Activated CD4-positive, alpha-beta memory T cell treated with anti-CD3 and anti-CD28 coated beads for 36 hours (primary cell): Measurements from ENCODE around the gene BLOC1S6. TPM values are rescaled to one million over a fixed set of nuclear protein-coding genes. Genes with fewer than 3 reads are reported as not detected.
A peak's percentile ranks its signal among the peaks of the same experiment; 100 is the strongest.

Source experiments
- CTCF ChIA-PET: fragments of 350-600 bp; sonication (Branson Sonifier 250); formaldehyde crosslinking; loops from one replicate; lab custom pipeline; 2021; ENCODE audit warnings: antibody characterized with exemption, inconsistent platforms; lab: Charles Lee
- POLR2A ChIA-PET: fragments of 350-600 bp; sonication (Branson Sonifier 250); formaldehyde crosslinking; loops from one replicate; lab custom pipeline; 2021; ENCODE audit warnings: antibody characterized with exemption; lab: Charles Lee
- DNase-seq: peaks from one replicate; pipeline ENCODE4 v3.0.0-alpha.2; 2020
- H3K27ac Mint-ChIP-seq: one replicate; pipeline ENCODE4 v1.8.0; 2021; ENCODE audit warnings: mixed read lengths
- H3K27me3 Mint-ChIP-seq: one replicate; pipeline ENCODE4 v1.8.0; 2021; ENCODE audit warnings: mixed read lengths
- H3K36me3 Mint-ChIP-seq: one replicate; pipeline ENCODE4 v1.8.0; 2021; ENCODE audit warnings: mixed read lengths
- H3K4me1 Mint-ChIP-seq: one replicate; pipeline ENCODE4 v1.8.0; 2021; ENCODE audit warnings: low read depth, mixed read lengths
- H3K4me3 Mint-ChIP-seq: one replicate; pipeline ENCODE4 v1.8.0; 2021; ENCODE audit warnings: mild to moderate bottlenecking, mixed read lengths
- H3K9me3 Mint-ChIP-seq: one replicate; pipeline ENCODE4 v1.8.0; 2021; ENCODE audit warnings: mixed read lengths
- intact Hi-C: fragments of 100-400 bp; cut with micrococcal nuclease; formaldehyde crosslinking; loops from one replicate; pipeline ENCODE4 v1.15.1; 2023
- total RNA-seq, 2 experiments: library from RNA; stranded (reverse); gene quantifications; one replicate each; pipeline ENCODE4 v1.2.3, GENCODE V29; 2021

BLOC1S6 gene
- total RNA-seq, 2 experiments from 2014 or later, result 48.5 to 49.4 TPM

DNA sequence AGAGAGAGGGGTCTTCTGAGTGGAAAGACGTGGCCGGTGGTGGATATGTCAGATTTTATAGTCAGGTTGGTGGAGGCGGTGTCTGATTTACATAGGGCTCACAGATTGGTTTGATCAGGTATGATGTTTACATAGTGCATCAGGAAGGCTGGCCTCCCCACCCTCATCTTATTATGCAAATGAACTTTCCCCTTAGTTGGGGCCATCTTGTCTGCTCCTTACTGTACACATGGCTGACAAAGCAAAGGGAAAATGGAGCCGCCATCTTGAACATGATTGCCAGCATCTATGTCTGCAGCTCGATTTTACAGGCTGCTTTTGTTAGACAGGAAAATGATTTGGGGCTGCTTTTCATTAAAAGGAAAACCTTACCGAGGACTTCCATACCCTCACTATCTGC, 67.6 kb downstream of the BLOC1S6 start:
- intact Hi-C loops, result no loop called here
- Mint-ChIP-seq H3K4me1 (peaks cover 66% of the 10 kb centered on the region), H3K4me3 (no peak overlapping the region), H3K27ac (no peak overlapping the region), H3K27me3 (no peaks in the 10 kb centered on the region), H3K9me3 (peaks cover 4% of the 10 kb centered on the region), H3K36me3 (peaks cover 14% of the 10 kb centered on the region)
- no peak for DNase-seq
- ChIA-PET POLR2A (no interaction called here), CTCF (no interaction called here)

DNA sequence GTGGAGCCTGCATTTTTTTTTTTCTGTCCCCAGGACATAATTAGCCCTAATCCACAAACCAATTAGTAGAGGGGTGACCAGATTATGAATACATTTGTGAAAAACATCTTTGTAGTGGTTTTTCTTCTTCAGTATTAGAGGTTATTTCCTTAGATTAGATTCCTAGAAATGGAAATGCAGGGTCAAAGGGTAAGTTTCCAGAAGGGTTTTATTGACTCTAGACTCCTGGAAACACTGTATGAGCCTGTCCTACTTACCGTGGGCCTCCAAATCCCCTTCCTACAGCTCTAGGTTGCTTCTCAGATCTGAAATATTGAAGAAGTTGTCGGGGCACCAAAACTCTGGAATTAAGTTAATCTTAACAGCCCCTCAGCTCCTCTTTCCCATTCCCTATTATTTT, 70.1 kb downstream of the BLOC1S6 start:
- POLR2A ChIA-PET, result no interaction called here
- Mint-ChIP-seq H3K4me1 (peaks cover 57% of the 10 kb centered on the region), H3K27me3 (no peaks in the 10 kb centered on the region), H3K36me3 (peaks cover 24% of the 10 kb centered on the region), H3K27ac (peak overlapping the region; percentile 28), H3K9me3 (no peaks in the 10 kb centered on the region), H3K4me3 (no peak overlapping the region)
- intact Hi-C loops, result no loop called here
- CTCF ChIA-PET, result no interaction called here
- DNase-seq, result no peak

DNA sequence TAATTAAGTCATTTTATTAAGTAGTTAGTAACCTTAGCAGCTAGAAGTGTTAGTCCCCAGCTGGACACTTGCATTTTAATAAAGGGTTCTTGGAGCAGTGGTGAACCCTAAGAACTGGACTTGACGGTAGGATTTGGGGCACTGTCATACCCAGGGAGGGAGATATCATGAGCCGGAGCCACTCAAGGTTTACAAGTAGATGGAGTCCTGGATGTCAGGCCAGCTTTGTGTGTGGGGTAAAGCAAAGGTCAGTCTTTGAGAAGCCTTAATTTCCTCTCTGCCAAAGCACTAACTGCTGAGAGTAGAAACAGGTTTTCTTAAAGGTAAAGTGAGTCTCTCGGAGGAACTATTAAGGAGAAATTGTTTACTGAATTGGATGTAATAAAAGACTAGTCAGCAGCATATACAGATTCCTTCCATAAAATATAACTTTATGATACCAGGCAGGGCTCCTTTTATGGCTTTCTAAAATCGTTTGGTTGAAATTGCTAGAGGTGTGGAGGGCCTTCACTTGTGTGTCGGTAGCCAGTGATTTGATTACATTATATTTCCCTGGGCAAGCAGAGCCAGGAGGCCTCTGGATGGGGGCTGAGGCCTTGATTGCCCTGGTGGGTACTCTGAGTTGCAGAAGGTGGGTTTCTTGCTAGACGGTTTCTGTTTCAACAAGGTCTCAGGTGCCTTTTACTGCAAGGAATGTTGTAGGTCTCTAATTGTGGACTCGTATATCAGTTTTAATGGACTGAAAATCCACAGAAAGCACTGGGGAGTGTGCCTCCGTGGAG, 70.8 kb downstream of the BLOC1S6 start:
- H3K9me3 Mint-ChIP-seq, result no peaks in the 10 kb centered on the region
- peak overlapping the region; percentile 28 for H3K27ac Mint-ChIP-seq
- H3K27me3 Mint-ChIP-seq, result no peaks in the 10 kb centered on the region
- POLR2A ChIA-PET, result no interaction called here
- CTCF ChIA-PET, result interaction anchor here (1.3 kb wide), 1 partner anchor 13 kb away, joined by 4 read pairs; no protein-coding TSS in a partner anchor
- intact Hi-C loops, result no loop called here
- no peak overlapping the region for H3K4me3 Mint-ChIP-seq
- no peak for DNase-seq
- peaks cover 27% of the 10 kb centered on the region for H3K36me3 Mint-ChIP-seq
- peaks cover 52% of the 10 kb centered on the region for H3K4me1 Mint-ChIP-seq

Other genes starting within 250 kb of the BLOC1S6 start
- 1 to 10 TPM in 1 of 2 experiments, under 1 TPM in 1; 0.62 to 1.3 TPM for gene GATM, start 208.8 kb upstream of the BLOC1S6 start, total RNA-seq
- gene SLC30A4, start 64.6 kb upstream of the BLOC1S6 start, total RNA-seq, result 1 to 10 TPM; 1.5 to 2.0 TPM
- gene SQOR, start 47.6 kb downstream of the BLOC1S6 start, total RNA-seq, result 100 to 1,000 TPM; 181 to 194 TPM